ENCODE data around the gene TNPO1.

TNPO1 gene

GRCh38 chr5:72818866-72819534, 2.5 kb downstream of the TNPO1 start:
- H3K4me1 ChIP-seq (ENCODE audit: insufficient read depth, low read length): peaks cover 33% of the 10 kb centered on the region
- no peaks in the 10 kb centered on the region for H3K36me3 ChIP-seq (ENCODE audit: insufficient read depth, low read length)
- no peaks in the 10 kb centered on the region for H3K9me3 ChIP-seq (ENCODE audit: low read length)
- no peak overlapping the region for H3K9ac ChIP-seq (ENCODE audit: low read length)
- H3K27me3 ChIP-seq (ENCODE audit: control insufficient read depth in 1 of 2, insufficient read depth in 2 of 2, low read length in 2 of 2): no peaks in the 10 kb centered on the region
- H3K4me3 ChIP-seq (ENCODE audit: low read depth in 1 of 2, low read length in 2 of 2): no peak overlapping the region
- no peak overlapping the region for H3K27ac ChIP-seq (ENCODE audit: low read depth, low read length)

DNA sequence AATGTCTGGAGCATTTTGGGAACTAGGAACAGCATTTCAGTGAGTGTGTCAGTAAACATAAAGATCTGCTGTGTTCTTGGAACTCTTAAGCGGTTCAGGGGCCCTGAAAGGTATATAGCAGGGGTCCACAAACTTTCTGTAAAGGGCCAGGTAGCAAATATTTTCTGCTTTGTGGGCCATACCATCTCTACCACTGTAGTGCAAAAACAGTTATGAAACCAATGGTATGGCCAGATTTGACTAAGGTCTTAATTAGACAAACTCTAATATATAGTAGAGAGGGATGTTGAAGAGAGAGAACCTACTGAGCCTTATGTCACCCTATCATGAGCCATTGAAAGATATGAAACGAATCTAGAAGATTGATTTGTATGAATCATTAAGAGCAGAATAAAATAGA, 5.3 kb downstream of the TNPO1 start:
- no peak overlapping the region for H3K27ac ChIP-seq (ENCODE audit: low read depth, low read length)
- H3K9ac ChIP-seq (ENCODE audit: low read length): no peak overlapping the region
- H3K9me3 ChIP-seq (ENCODE audit: low read length): no peaks in the 10 kb centered on the region
- peaks cover 30% of the 10 kb centered on the region for H3K4me1 ChIP-seq (ENCODE audit: insufficient read depth, low read length)
- H3K27me3 ChIP-seq (ENCODE audit: control insufficient read depth in 1 of 2, insufficient read depth in 2 of 2, low read length in 2 of 2): no peaks in the 10 kb centered on the region
- H3K36me3 ChIP-seq (ENCODE audit: insufficient read depth, low read length): no peaks in the 10 kb centered on the region
- no peak overlapping the region for H3K4me3 ChIP-seq (ENCODE audit: low read depth in 1 of 2, low read length in 2 of 2)

DNA sequence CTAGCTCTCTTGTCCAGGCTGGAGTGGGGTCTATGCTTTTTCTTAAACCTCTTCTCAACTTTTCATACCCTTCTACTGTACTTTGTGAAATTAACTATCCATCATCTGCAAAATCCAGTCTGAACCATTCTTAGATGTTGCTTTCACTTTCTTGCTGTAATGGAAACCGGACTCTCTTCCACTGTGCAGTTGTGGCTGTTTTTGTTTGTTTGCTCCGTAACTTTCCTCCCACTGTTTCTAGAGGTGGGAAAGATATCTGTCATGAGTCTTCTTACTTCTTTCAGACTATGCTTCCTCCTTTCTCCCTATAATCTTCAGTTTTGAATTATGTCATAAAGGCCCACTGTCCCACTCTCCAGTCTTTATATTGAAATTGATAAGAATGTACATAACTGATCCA, 6.5 kb downstream of the TNPO1 start:
- Histone ChIP-seq H3K9me3 (ENCODE audit: low read length) (no peaks in the 10 kb centered on the region), H3K27me3 (ENCODE audit: control insufficient read depth in 1 of 2, insufficient read depth in 2 of 2, low read length in 2 of 2) (no peaks in the 10 kb centered on the region), H3K27ac (ENCODE audit: low read depth, low read length) (no peak overlapping the region), H3K4me3 (ENCODE audit: low read depth in 1 of 2, low read length in 2 of 2) (no peak overlapping the region), H3K36me3 (ENCODE audit: insufficient read depth, low read length) (no peaks in the 10 kb centered on the region), H3K9ac (ENCODE audit: low read length) (no peak overlapping the region), H3K4me1 (ENCODE audit: insufficient read depth, low read length) (peaks cover 30% of the 10 kb centered on the region)

DNA sequence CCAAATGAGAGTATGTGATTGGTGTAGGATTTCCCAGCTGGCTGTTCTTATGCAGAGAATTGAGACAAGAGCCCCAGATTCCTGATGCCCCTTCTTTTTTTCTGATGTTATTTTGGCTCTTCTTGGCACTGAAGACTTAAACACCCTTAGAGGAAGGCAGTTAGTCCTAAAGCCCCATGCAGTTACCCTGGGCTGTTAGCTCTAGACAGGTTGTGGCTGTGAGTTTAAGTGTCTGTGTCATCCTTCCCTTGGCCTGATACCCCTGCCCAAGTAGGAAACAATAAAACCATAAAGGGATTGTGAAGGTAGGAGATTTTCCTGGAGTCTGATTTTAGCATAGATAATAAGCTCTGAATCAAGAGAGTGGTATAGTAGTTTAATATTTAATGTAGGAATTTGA, 13.2 kb downstream of the TNPO1 start:
- Histone ChIP-seq H3K4me3 (ENCODE audit: low read depth in 1 of 2, low read length in 2 of 2) (no peak overlapping the region), H3K9ac (ENCODE audit: low read length) (no peak overlapping the region), H3K27me3 (ENCODE audit: control insufficient read depth in 1 of 2, insufficient read depth in 2 of 2, low read length in 2 of 2) (no peaks in the 10 kb centered on the region), H3K9me3 (ENCODE audit: low read length) (no peaks in the 10 kb centered on the region), H3K36me3 (ENCODE audit: insufficient read depth, low read length) (no peaks in the 10 kb centered on the region), H3K27ac (ENCODE audit: low read depth, low read length) (no peak overlapping the region), H3K4me1 (ENCODE audit: insufficient read depth, low read length) (peaks cover 11% of the 10 kb centered on the region)

- Histone ChIP-seq H3K9ac (ENCODE audit: low read length) (no peak overlapping the region), H3K4me3 (ENCODE audit: low read depth in 1 of 2, low read length in 2 of 2) (no peak overlapping the region), H3K36me3 (ENCODE audit: insufficient read depth, low read length) (no peaks in the 10 kb centered on the region), H3K4me1 (ENCODE audit: insufficient read depth, low read length) (peaks cover 11% of the 10 kb centered on the region), H3K27ac (ENCODE audit: low read depth, low read length) (no peak overlapping the region), H3K27me3 (ENCODE audit: control insufficient read depth in 1 of 2, insufficient read depth in 2 of 2, low read length in 2 of 2) (no peaks in the 10 kb centered on the region), H3K9me3 (ENCODE audit: low read length) (no peaks in the 10 kb centered on the region)
These were observed 13.9 kb downstream of the TNPO1 start for GRCh38 chr5:72830362-72830761.

DNA sequence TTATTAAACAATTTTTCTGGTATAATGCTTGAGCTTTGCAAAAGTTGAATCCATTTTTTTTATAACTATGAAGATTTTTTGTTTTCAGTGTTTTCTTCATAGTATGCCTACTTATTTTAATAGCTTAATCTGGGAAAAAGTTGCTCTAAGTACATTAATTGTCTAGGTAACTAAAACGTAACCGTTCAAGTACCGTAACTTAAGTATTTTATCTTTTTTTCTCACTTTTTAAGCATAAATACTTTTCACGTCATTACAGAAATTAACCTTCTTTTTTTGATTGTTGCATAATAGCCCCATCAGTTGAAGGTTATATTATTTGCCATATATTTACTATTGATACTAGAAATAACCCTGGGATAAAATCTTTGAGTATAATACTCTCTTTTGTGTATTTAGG, 15.2 kb downstream of the TNPO1 start:
- H3K9ac ChIP-seq (ENCODE audit: low read length): no peak overlapping the region
- H3K36me3 ChIP-seq (ENCODE audit: insufficient read depth, low read length): no peaks in the 10 kb centered on the region
- H3K9me3 ChIP-seq (ENCODE audit: low read length): no peaks in the 10 kb centered on the region
- H3K27me3 ChIP-seq (ENCODE audit: control insufficient read depth in 1 of 2, insufficient read depth in 2 of 2, low read length in 2 of 2): no peaks in the 10 kb centered on the region
- no peak overlapping the region for H3K4me3 ChIP-seq (ENCODE audit: low read depth in 1 of 2, low read length in 2 of 2)
- H3K27ac ChIP-seq (ENCODE audit: low read depth, low read length): no peak overlapping the region
- peaks cover 11% of the 10 kb centered on the region for H3K4me1 ChIP-seq (ENCODE audit: insufficient read depth, low read length)

GRCh38 chr5:72834924-72835323, 18.5 kb downstream of the TNPO1 start:
- Histone ChIP-seq H3K36me3 (ENCODE audit: insufficient read depth, low read length) (no peaks in the 10 kb centered on the region), H3K9ac (ENCODE audit: low read length) (no peak overlapping the region), H3K4me1 (ENCODE audit: insufficient read depth, low read length) (peaks cover 25% of the 10 kb centered on the region), H3K9me3 (ENCODE audit: low read length) (no peaks in the 10 kb centered on the region), H3K27me3 (ENCODE audit: control insufficient read depth in 1 of 2, insufficient read depth in 2 of 2, low read length in 2 of 2) (no peaks in the 10 kb centered on the region), H3K27ac (ENCODE audit: low read depth, low read length) (no peak overlapping the region), H3K4me3 (ENCODE audit: low read depth in 1 of 2, low read length in 2 of 2) (no peak overlapping the region)

GRCh38 chr5:72835633-72836032, 19.2 kb downstream of the TNPO1 start:
- H3K27ac ChIP-seq (ENCODE audit: low read depth, low read length): no peak overlapping the region
- no peak overlapping the region for H3K9ac ChIP-seq (ENCODE audit: low read length)
- no peaks in the 10 kb centered on the region for H3K36me3 ChIP-seq (ENCODE audit: insufficient read depth, low read length)
- H3K4me3 ChIP-seq (ENCODE audit: low read depth in 1 of 2, low read length in 2 of 2): no peak overlapping the region
- H3K4me1 ChIP-seq (ENCODE audit: insufficient read depth, low read length): peaks cover 24% of the 10 kb centered on the region
- H3K27me3 ChIP-seq (ENCODE audit: control insufficient read depth in 1 of 2, insufficient read depth in 2 of 2, low read length in 2 of 2): no peaks in the 10 kb centered on the region
- no peaks in the 10 kb centered on the region for H3K9me3 ChIP-seq (ENCODE audit: low read length)

- no peak overlapping the region for H3K9ac ChIP-seq (ENCODE audit: low read length)
- H3K9me3 ChIP-seq (ENCODE audit: low read length): no peaks in the 10 kb centered on the region
- H3K4me1 ChIP-seq (ENCODE audit: insufficient read depth, low read length): peaks cover 26% of the 10 kb centered on the region
- no peaks in the 10 kb centered on the region for H3K36me3 ChIP-seq (ENCODE audit: insufficient read depth, low read length)
- no peaks in the 10 kb centered on the region for H3K27me3 ChIP-seq (ENCODE audit: control insufficient read depth in 1 of 2, insufficient read depth in 2 of 2, low read length in 2 of 2)
- H3K4me3 ChIP-seq (ENCODE audit: low read depth in 1 of 2, low read length in 2 of 2): no peak overlapping the region
- no peak overlapping the region for H3K27ac ChIP-seq (ENCODE audit: low read depth, low read length)
These were observed 20.3 kb downstream of the TNPO1 start for GRCh38 chr5:72836810-72837209.

DNA sequence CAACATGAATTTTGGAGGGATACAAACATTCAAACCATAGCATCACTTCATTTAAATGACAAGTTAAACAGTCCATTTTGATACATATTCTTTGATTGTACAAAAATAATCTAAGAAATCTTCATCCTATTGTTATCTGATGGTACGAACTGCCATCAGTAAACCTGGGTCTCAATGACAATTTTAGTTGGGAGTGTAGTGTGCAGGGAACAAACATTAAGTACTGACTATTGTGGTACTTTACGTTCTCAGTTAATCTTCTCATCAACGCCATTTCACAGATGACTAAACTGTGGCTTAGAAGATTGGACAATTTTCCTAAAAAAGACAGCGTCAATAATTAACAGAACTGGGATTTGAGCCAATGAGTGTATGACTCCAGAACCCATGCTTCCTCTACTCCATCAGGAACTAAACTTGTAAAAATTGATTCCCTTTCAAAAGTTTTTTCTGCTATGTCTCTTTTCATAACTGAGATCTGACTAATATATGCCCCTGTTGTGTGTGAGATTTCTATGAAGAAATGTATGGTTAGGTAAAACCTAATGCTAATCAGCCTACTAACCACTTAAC, 21.1 kb downstream of the TNPO1 start:
- Histone ChIP-seq H3K27me3 (ENCODE audit: control insufficient read depth in 1 of 2, insufficient read depth in 2 of 2, low read length in 2 of 2) (no peaks in the 10 kb centered on the region), H3K9me3 (ENCODE audit: low read length) (no peaks in the 10 kb centered on the region), H3K4me1 (ENCODE audit: insufficient read depth, low read length) (peaks cover 33% of the 10 kb centered on the region), H3K4me3 (ENCODE audit: low read depth in 1 of 2, low read length in 2 of 2) (no peak overlapping the region), H3K27ac (ENCODE audit: low read depth, low read length) (no peak overlapping the region), H3K9ac (ENCODE audit: low read length) (no peak overlapping the region), H3K36me3 (ENCODE audit: insufficient read depth, low read length) (no peaks in the 10 kb centered on the region)

GRCh38 chr5:72840041-72840440, 23.6 kb downstream of the TNPO1 start:
- Histone ChIP-seq H3K9ac (ENCODE audit: low read length) (no peak overlapping the region), H3K27ac (ENCODE audit: low read depth, low read length) (no peak overlapping the region), H3K4me1 (ENCODE audit: insufficient read depth, low read length) (peaks cover 42% of the 10 kb centered on the region), H3K9me3 (ENCODE audit: low read length) (no peaks in the 10 kb centered on the region), H3K27me3 (ENCODE audit: control insufficient read depth in 1 of 2, insufficient read depth in 2 of 2, low read length in 2 of 2) (no peaks in the 10 kb centered on the region), H3K4me3 (ENCODE audit: low read depth in 1 of 2, low read length in 2 of 2) (no peak overlapping the region), H3K36me3 (ENCODE audit: insufficient read depth, low read length) (no peaks in the 10 kb centered on the region)
